8988T (cell line): ENCODE measurements around the gene PCDHGA11.
"Not testable (repeated sequence)": the region's sequence is repeated elsewhere in the genome, so short reads cannot be mapped to it uniquely, and the experiment has no call there.

ENCODE experiments used
- DNase-seq: peaks from one replicate; pipeline ENCODE4 v3.0.0; 2011

The PCDHGA11 gene

DNA sequence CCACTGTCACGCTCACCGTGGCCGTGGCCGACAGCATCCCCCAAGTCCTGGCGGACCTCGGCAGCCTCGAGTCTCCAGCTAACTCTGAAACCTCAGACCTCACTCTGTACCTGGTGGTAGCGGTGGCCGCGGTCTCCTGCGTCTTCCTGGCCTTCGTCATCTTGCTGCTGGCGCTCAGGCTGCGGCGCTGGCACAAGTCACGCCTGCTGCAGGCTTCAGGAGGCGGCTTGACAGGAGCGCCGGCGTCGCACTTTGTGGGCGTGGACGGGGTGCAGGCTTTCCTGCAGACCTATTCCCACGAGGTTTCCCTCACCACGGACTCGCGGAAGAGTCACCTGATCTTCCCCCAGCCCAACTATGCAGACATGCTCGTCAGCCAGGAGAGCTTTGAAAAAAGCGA is 11.9 kb downstream of the PCDHGA11 start:
- DNase-seq, result not testable (repeated sequence)

DNA sequence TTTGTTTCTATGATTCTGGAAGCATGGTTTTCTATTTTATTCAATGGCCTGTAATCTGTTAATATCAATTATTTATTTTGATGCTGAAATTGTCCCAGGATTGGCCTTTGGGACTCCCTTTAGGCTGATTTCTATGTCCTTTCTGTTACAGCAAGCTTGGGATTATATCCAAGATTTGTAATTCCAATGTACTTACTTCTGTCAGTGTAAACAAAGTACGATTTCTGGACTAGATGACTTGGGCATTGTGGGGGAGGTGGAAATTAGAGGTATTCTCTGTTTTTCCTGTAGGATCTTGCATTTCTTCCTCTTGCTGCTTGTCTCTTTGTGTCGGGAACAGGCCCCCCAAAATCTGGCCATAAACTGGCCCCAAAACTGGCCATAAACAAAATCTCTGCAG is 13.2 kb downstream of the PCDHGA11 start:
- DNase-seq, result no peak

DNA sequence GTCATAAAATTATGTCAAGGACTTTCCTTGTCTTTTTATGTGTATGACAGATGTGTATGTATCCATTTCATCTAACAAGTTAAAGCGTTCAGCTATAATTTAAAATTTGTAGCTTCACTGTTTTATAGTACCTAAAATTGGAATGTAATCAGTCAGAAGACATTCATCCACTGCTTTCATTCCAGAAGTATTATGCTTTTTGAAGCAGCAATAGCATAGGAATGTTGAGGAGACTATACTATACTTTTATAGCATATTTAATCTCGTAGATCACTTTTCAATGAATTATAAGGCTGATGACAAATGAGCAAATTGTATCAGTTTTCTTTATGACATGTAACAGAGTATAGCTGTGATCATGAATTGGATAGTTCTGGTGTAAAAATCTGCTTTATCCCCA is 16.4 kb downstream of the PCDHGA11 start:
- DNase-seq, result no peak

DNA sequence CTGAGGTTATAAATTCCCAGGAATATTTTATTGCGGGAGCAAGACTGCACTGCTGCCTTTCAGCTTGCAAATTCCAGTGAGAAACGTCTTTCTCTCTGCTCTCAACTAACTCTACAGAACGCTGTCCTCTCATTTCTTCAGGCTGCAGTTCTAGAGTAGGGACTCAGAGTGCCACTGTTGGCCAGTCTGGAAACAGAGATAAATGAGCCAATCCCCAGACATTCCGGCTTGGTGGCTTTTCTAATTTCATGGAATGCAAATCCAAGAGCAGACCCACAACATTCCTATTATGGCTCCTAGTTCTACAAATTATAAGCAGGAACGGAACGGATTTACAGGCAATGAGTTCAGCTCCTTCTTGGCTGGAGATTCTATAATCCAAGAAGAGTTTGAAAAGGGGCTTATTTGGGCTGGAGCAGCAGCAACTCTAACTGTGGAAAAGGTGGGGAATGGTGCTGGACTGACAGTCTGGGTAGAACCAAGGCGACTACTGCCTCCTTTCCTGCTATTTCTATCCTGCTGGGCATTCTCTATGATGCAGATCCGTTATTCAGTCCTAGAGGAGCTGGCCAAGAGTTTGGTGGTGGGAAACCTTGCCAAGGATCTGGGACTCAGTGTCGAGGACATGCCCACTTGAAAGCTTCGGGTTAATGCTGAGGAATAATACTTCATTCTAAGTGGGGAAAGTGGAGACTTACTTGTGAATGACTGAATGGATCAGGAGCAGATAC is 18.7 kb downstream of the PCDHGA11 start:
- no peak for DNase-seq

DNA sequence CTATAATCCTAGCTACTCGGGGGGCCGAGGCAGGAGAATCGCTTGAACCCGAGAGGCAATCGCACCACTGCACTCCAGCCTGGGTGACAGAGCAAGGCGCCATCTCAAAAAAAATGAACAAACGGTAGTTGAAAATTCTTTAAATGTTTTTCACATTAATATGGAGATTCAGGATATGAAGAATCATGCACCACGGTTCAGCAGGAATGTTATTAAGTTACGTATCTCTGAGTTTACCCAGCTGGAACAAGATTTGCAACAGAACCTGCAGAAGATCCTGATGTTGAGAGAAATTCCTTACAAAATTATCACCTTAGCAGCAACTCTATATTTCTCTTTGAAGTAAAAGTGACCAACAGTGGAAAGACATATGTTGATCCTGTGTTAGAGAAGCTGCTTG is 19.5 kb downstream of the PCDHGA11 start:
- no peak for DNase-seq

DNA sequence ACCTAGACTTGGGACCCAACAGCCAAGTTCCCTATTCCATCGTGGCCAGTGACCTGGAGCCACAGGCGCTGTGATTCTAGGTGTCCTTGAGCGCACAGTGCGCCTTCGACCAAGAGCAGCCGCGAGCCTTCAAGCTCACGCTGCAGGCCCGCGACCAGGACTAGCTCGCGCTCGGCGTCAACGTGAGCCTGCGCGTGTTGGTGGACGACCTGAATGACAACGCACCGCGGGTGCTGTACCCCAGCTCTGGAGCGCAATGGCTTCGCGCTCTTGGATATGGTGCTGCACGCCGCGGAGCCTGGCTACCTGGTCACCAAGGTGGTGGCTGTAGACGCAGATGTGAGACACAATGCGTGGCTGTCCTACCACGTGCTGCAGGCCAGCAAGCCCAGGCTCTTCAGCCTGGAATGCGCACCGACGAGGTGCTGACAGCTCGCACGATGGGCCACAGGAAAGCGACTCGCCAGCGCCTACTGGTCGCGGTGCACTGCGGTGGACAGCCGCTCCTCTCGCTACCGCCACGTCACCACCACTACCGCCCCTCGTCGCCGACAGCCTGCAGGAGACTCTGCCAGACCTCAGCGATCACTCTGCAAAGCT is 20.8 kb downstream of the PCDHGA11 start:
- no peak for DNase-seq

DNA sequence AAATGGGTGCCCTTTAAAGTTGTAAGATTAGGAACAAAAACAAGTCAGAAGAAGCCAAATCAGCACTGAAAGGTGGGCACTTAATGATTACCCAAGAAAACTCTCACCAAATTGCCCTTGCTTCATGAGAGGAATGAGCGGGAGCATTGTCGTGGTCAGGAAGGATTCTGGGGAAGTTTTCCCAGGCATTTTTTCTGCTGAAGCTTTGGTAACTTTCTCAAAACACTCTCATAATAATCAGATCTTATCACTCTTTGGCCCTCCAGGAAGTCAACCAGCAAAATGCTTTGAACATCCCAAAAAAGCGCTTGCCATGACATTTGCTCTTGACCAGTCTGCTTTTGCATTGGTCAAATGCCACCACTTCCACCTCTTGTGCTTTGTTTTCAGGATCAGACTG is 44.5 kb downstream of the PCDHGA11 start:
- no peak for DNase-seq
